GM12878 (cell line): Measurements from ENCODE around the gene SP1. TPM values are rescaled to one million over a fixed set of nuclear protein-coding genes. Genes with fewer than 3 reads are reported as not detected.

Experiments used
- ATAC-seq: fragments of 200-7000 bp; cut with Tn5 transposase; 3 replicates; pipeline ENCODE4 v1.9.1; 2020; ENCODE audit warnings: mild to moderate bottlenecking, moderate library complexity
- BruUV-seq: library from RNA; stranded (reverse); fragments of 400-500 nt; replicated peaks from 2 replicates; lab custom pipeline; 2021; lab: Mats Ljungman, UMichigan
- CTCF ChIA-PET: fragments of 300-600 bp; sonication (Branson Sonifier 250); formaldehyde crosslinking; extraction: SDS; loops from one replicate; lab custom pipeline; 2021; ENCODE audit warnings: inconsistent platforms; lab: Yijun Ruan, JAX
- POLR2A ChIA-PET: fragments of 350-600 bp; formaldehyde crosslinking; extraction: SDS; loops from one replicate; lab custom pipeline; 2021; ENCODE audit warnings: inconsistent platforms; lab: Charles Lee
- RAD21 ChIA-PET: fragments of 300-600 bp; sonication (Branson Sonifier 250); formaldehyde crosslinking; loops from one replicate; lab custom pipeline; 2023; ENCODE audit warnings: antibody characterized with exemption; ENCODE audit not compliant: unreplicated experiment; lab: Charles Lee
- SMC1A ChIA-PET: fragments of 300-600 bp; sonication (Branson Sonifier 250); formaldehyde crosslinking; loops from one replicate; lab custom pipeline; 2023; ENCODE audit not compliant: unreplicated experiment, uncharacterized antibody; lab: Charles Lee
- DNase-seq: peaks from one replicate; pipeline ENCODE4 v3.0.0-alpha.2; 2011; ENCODE audit warnings: low read depth, low spot score
- FAIRE-seq: peaks from 3 replicates; lab custom pipeline; 2011; peaks lifted over from hg19 to GRCh38; lab: Jason Lieb, UNC
- H2AFZ ChIP-seq: 2 replicates; pipeline ENCODE4 v1.6.0; 2011; ENCODE audit warnings: low read depth, low read length, control low read depth; ENCODE audit not compliant: control insufficient read depth
- H3K27ac ChIP-seq: 2 replicates; pipeline ENCODE4 v1.5.1; 2011; ENCODE audit warnings: control low read depth; ENCODE audit not compliant: control insufficient read depth, insufficient read depth
- H3K27me3 ChIP-seq, 2 experiments: replicated peaks in 1 of 2; 2 replicates each; pipeline versions ENCODE4 v1.6.0 to v1.6.1; 2011; ENCODE audit warnings: low read length in 1 of 2; ENCODE audit not compliant: control insufficient read depth in 2 of 2, insufficient read depth in 2 of 2
- H3K36me3 ChIP-seq, 2 experiments: 2 replicates each; pipeline ENCODE4 v1.5.1; 2011; ENCODE audit warnings: low read length in 1 of 2; ENCODE audit not compliant: control insufficient read depth in 2 of 2, insufficient read depth in 2 of 2
- H3K4me1 ChIP-seq: 2 replicates; pipeline ENCODE4 v1.6.1; 2011; ENCODE audit warnings: mild to moderate bottlenecking, low read length, moderate library complexity, mixed read lengths; ENCODE audit not compliant: control insufficient read depth, insufficient read depth
- H3K4me2 ChIP-seq: 2 replicates; pipeline ENCODE4 v1.6.0; 2011; ENCODE audit warnings: control low read depth; ENCODE audit not compliant: control insufficient read depth, insufficient read depth
- H3K4me3 ChIP-seq: fragments of 200-600 bp; sonication (generic); 2 replicates; pipeline ENCODE4 v1.5.1; 2016
- H3K79me2 ChIP-seq: 2 replicates; pipeline ENCODE4 v1.6.0; 2011; ENCODE audit warnings: low read length; ENCODE audit not compliant: control insufficient read depth, insufficient read depth
- H3K9ac ChIP-seq: 2 replicates; pipeline ENCODE4 v1.8.0; 2011; ENCODE audit warnings: low read length, control low read depth, mixed read lengths; ENCODE audit not compliant: control insufficient read depth, insufficient read depth
- H3K9me3 ChIP-seq: replicated peaks from 3 replicates; pipeline ENCODE4 v1.5.1; 2011; ENCODE audit warnings: mild to moderate bottlenecking, low read length; ENCODE audit not compliant: control insufficient read depth, insufficient read depth
- H4K20me1 ChIP-seq: 2 replicates; pipeline ENCODE4 v1.6.0; 2011; ENCODE audit not compliant: control insufficient read depth, insufficient read depth
- ATF7 ChIP-seq: fragments of 450-650 bp; IDR thresholded peaks from 2 replicates; pipeline ENCODE4 v1.6.1; 2016; ENCODE audit warnings: low read depth, mild to moderate bottlenecking
- CREM ChIP-seq: IDR thresholded peaks from 2 replicates; pipeline ENCODE4 v1.6.1; 2014; ENCODE audit warnings: antibody characterized with exemption, low read depth
- E2F4 ChIP-seq: IDR thresholded peaks from 2 replicates; pipeline ENCODE4 v1.6.1; 2012; ENCODE audit warnings: low read depth, low read length, improper control_type of control experiment
- ETV6 ChIP-seq, 2 experiments: fragments of 450-650 bp in 1 of 2; IDR thresholded peaks in 1 of 2; conservative IDR thresholded peaks in 1 of 2; 2 replicates each; pipeline ENCODE4 v1.6.1; 2014; ENCODE audit warnings: antibody characterized with exemption in 1 of 2, borderline replicate concordance in 1 of 2, low read depth in 1 of 2, mild to moderate bottlenecking in 1 of 2, moderate library complexity in 1 of 2
- IKZF1 ChIP-seq: fragments of 450-650 bp; conservative IDR thresholded peaks from 2 replicates; pipeline ENCODE4 v1.6.1; 2017; ENCODE audit warnings: antibody characterized with exemption, mild to moderate bottlenecking
- MEF2A ChIP-seq: IDR thresholded peaks from 2 replicates; pipeline ENCODE4 v1.6.1; 2011; ENCODE audit warnings: low read depth, mild to moderate bottlenecking, low read length, moderate library complexity; ENCODE audit not compliant: insufficient read depth
- NFYA ChIP-seq: IDR thresholded peaks from 2 replicates; pipeline ENCODE4 v1.6.1; 2011; ENCODE audit warnings: low read depth, mild to moderate bottlenecking, low read length, improper control_type of control experiment, borderline replicate concordance
- NR2C1 ChIP-seq: fragments of 450-650 bp; IDR thresholded peaks from 2 replicates; pipeline ENCODE4 v1.6.1; 2017; ENCODE audit warnings: antibody characterized with exemption, mild to moderate bottlenecking, moderate library complexity
- NR2C2 ChIP-seq: IDR thresholded peaks from 2 replicates; pipeline ENCODE4 v1.6.1; 2011; ENCODE audit warnings: borderline replicate concordance, low read depth; ENCODE audit not compliant: control insufficient read depth, insufficient read length
- RELA ChIP-seq: fragments of 450-650 bp; IDR thresholded peaks from 2 replicates; pipeline ENCODE4 v1.8.0; 2014; ENCODE audit warnings: borderline replicate concordance; ENCODE audit not compliant: partially characterized antibody
- SIN3A ChIP-seq: IDR thresholded peaks from 2 replicates; pipeline ENCODE4 v1.6.1; 2012; ENCODE audit warnings: low read depth, low read length, improper control_type of control experiment
- SMARCA5 ChIP-seq: fragments of 450-650 bp; IDR thresholded peaks from 2 replicates; pipeline ENCODE4 v1.6.1; 2017; ENCODE audit warnings: mild to moderate bottlenecking
- USF1 ChIP-seq: IDR thresholded peaks from 2 replicates; pipeline ENCODE4 v1.6.1; 2011; ENCODE audit warnings: borderline replicate concordance, low read depth, mild to moderate bottlenecking, moderate library complexity, mixed read lengths, low read length; ENCODE audit not compliant: insufficient read depth; ENCODE audit errors: extremely low read length
- ZBTB33 ChIP-seq: fragments of 450-650 bp; IDR thresholded peaks from 2 replicates; pipeline ENCODE4 v1.6.1; 2017; ENCODE audit warnings: mild to moderate bottlenecking
- ZNF622 ChIP-seq: fragments of 450-650 bp; IDR thresholded peaks from 2 replicates; pipeline ENCODE4 v1.6.1; 2017; ENCODE audit warnings: mild to moderate bottlenecking, inconsistent platforms
- ZZZ3 ChIP-seq: IDR thresholded peaks from 2 replicates; pipeline ENCODE4 v1.6.1; 2011; ENCODE audit warnings: low read depth; ENCODE audit not compliant: control insufficient read depth, insufficient read length
- WGBS: methylation state at CpG from one replicate; pipeline ENCODE4 v1.1.6; 2016; ENCODE audit warnings: low lambda C conversion rate; ENCODE audit not compliant: insufficient replicate concordance, insufficient coverage; ENCODE audit errors: missing lambda C conversion rate; 5-methylcytosine and 5-hydroxymethylcytosine counted together
- in situ Hi-C: fragments of 300-500 bp; cut with MboI; formaldehyde crosslinking; loops from 9 replicates; pipeline ENCODE4 v1.14.3; 2018; ENCODE audit warnings: mixed read lengths
- intact Hi-C: fragments of 100-400 bp; cut with micrococcal nuclease; formaldehyde crosslinking; loops from one replicate; pipeline ENCODE4 v1.14.2; 2022; ENCODE audit not compliant: unreplicated experiment
- polyA plus RNA-seq, 11 experiments: library from polyadenylated mRNA; depleted of rRNA in 4 of 11; unstranded in 6 of 11; stranded (reverse) in 5 of 11; fragments of >200 nt; fragmentation: Nextera tagmentation in 4 of 11; fragmentation: Illumina TruSeq in 1 of 11; extraction: Ambion mirVana in 4 of 11; extraction: Trizol in 1 of 11; gene quantifications; 1 replicate in 1 of 11; 2 replicates in 10 of 11; pipeline versions ENCODE4 v1.2.1 to v1.2.3, GENCODE V29; 2011 to 2016; ENCODE audit warnings: inconsistent platforms in 2 of 11, missing spikeins in 2 of 11, low read depth in 1 of 11
- total RNA-seq, 4 experiments: library from RNA; depleted of rRNA in 3 of 4; stranded (reverse); fragments of >200 nt in 3 of 4; fragmentation: Illumina TruSeq in 1 of 4; extraction: Trizol in 1 of 4; gene quantifications; 2 replicates each; pipeline versions ENCODE4 v1.2.1 to v1.2.3, GENCODE V29; 2013 to 2021

Gene SP1
- total and polyA plus RNA-seq, 10 of the 15 experiments (the other 5 are each of a cell fraction or from before 2014, with no cell fraction given), result 3.3 to 52.0 (median 25.2) TPM

GRCh38 chr12:53441040-53441833, 61.3 kb downstream of the SP1 start, which contains the start of gene PRR13:
PRR13 (plus strand) TSS chr12:53441734; CDS start chr12:53442715, 981 bp downstream.
- ATAC-seq, result peak; percentile 99
- BruUV-seq, result no TSS peak
- TF ChIP-seq ZBTB33 (no peak), NR2C2 (no peak), ATF7 (no peak; the same call in 1 of the 2 replicates), USF1 (no peak), MEF2A (no peak), SIN3A (0 out of 2 replicates have a peak, but pooled peaks have one; percentile 26), CREM (peak; percentile 45; the same call in 1 of the 2 replicates), ZNF622 (no peak), IKZF1 (no peak), NFYA (peak; percentile 32; the same call in 1 of the 2 replicates), RELA (no peak), E2F4 (no peak), SMARCA5 (no peak), ETV6 (conservative IDR thresholded peaks at IDR 0.05 in 1 of 2, IDR thresholded peaks at IDR 0.05 in 1 of 2; ENCODE audit: borderline replicate concordance in 1 of 2, low read depth in 1 of 2) (no peak), NR2C1 (no peak), ZZZ3 (no peak)

More at GRCh38 chr12:53441040-53441833, 61.3 kb downstream of the SP1 start, which contains the start of gene PRR13:
- peaks cover 26% of the 10 kb centered on the region for H3K79me2 ChIP-seq
- H2AFZ ChIP-seq, result peak within 1 kb of the TSS; percentile 99
- WGBS, result 4% methylated on average over 31 of the region's 31 CpGs
- in situ Hi-C loops (no loop called here), intact Hi-C loops (no loop called here)
- POLR2A ChIA-PET, result interaction anchor here (0.5 to 1.2 kb wide), 9 partner anchors 13 to 329 kb away, joined by 3 to 9 read pairs (median 4); partner anchors contain the start of genes SP1 and TARBP2
- no peaks in the 10 kb centered on the region for H3K9me3 ChIP-seq
- SMC1A ChIA-PET, result interaction anchor here (0.9 to 1.8 kb wide), 5 partner anchors 15 to 120 kb away, joined by 3 to 5 read pairs (median 4); partner anchors contain the start of genes AAAS and TARBP2
- peak; percentile 99 for FAIRE-seq
- H3K27ac ChIP-seq, result peak within 1 kb of the TSS; percentile 92
- CTCF ChIA-PET, result interaction anchor here (0.6 to 1.5 kb wide), 8 partner anchors 19 to 93 kb away, joined by 3 to 6 read pairs (median 3); no protein-coding TSS in a partner anchor
- peak within 1 kb of the TSS; percentile 99 for H3K9ac ChIP-seq
- DNase-seq, result peak; percentile 98
- H4K20me1 ChIP-seq, result no peaks in the 10 kb centered on the region
- peak within 1 kb of the TSS; percentile 99 for H3K4me2 ChIP-seq
- RAD21 ChIA-PET, result interaction anchor here (0.7 to 1.3 kb wide), 9 partner anchors 13 to 395 kb away, joined by 3 to 5 read pairs (median 3); partner anchors contain the start of gene SP1
- peaks cover 0 to 12% of the 10 kb centered on the region in 2 experiments; a peak in 1 of 4 replicates for H3K36me3 ChIP-seq
- peaks cover 9% of the 10 kb centered on the region; the same call in 1 of the 2 replicates for H3K4me1 ChIP-seq
- H3K27me3 ChIP-seq, result no peaks in the 10 kb centered on the region
- peak within 1 kb of the TSS; percentile 90 for H3K4me3 ChIP-seq
